WI38 (cell line): ENCODE data around the gene ATP13A2.

Experiments used
- H3K4me3 ChIP-seq: 2 replicates; pipeline ENCODE4 v1.5.1; 2011; ENCODE audit warnings: low read depth, mild to moderate bottlenecking, control low read depth, low read length
- TF ChIP-seq, protein P1 (sequence below): IDR thresholded peaks from 2 replicates; pipeline ENCODE4 v1.5.1; 2012; ENCODE audit warnings: low read depth, mild to moderate bottlenecking, control low read depth, low read length

The ATP13A2 gene

DNA sequence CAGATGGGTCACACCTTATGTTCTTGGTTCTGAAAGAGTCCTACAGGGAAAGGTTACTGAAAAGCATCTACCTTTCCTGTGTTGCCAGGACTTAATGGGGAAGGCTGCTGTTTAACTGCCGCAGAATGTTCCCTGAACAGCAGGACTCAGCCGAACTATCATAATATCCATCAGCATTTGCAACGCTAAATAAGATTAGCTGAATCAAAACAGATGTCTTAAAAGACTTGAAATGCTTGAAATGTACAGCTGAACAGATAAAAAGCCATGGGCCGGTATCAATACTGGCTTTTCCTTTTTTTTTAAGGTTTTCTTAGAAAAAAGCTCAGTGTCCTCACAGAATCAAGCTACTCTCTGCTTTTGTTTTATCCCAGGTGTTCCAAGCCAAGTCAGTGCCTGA is 19.7 kb upstream of the ATP13A2 start:
- H3K4me3 ChIP-seq: no peak overlapping the region
- TF ChIP-seq, protein P1, sequence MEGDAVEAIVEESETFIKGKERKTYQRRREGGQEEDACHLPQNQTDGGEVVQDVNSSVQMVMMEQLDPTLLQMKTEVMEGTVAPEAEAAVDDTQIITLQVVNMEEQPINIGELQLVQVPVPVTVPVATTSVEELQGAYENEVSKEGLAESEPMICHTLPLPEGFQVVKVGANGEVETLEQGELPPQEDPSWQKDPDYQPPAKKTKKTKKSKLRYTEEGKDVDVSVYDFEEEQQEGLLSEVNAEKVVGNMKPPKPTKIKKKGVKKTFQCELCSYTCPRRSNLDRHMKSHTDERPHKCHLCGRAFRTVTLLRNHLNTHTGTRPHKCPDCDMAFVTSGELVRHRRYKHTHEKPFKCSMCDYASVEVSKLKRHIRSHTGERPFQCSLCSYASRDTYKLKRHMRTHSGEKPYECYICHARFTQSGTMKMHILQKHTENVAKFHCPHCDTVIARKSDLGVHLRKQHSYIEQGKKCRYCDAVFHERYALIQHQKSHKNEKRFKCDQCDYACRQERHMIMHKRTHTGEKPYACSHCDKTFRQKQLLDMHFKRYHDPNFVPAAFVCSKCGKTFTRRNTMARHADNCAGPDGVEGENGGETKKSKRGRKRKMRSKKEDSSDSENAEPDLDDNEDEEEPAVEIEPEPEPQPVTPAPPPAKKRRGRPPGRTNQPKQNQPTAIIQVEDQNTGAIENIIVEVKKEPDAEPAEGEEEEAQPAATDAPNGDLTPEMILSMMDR: no peak

DNA sequence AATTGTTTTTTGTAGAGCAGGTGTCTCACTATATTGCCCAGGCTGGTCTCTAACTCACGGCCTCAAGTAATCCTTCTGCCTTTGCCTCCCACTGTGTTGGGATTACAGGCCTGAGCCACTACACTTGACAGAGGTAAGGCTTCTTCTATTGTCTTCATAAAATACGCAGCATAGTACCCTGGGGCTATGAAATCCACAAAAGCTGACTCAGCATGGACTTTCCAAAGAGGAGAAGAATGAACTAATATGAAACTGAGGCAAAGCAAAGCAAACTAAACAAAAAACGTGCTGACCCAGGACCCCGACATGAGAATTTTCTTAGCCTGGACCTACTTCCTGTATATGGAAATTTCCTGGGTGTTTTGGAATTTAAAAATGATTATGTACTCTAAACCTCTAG is 18.5 kb upstream of the ATP13A2 start:
- H3K4me3 ChIP-seq: no peak overlapping the region
- TF ChIP-seq, protein P1: no peak

- TF ChIP-seq, protein P1: no peak
- no peak overlapping the region for H3K4me3 ChIP-seq
Observed at GRCh38 chr1:17028662-17029188, 17.0 kb upstream of the ATP13A2 start.

- no peak overlapping the region for H3K4me3 ChIP-seq
- TF ChIP-seq, protein P1: no peak
Observed at GRCh38 chr1:17027900-17028299, 16.2 kb upstream of the ATP13A2 start.

DNA sequence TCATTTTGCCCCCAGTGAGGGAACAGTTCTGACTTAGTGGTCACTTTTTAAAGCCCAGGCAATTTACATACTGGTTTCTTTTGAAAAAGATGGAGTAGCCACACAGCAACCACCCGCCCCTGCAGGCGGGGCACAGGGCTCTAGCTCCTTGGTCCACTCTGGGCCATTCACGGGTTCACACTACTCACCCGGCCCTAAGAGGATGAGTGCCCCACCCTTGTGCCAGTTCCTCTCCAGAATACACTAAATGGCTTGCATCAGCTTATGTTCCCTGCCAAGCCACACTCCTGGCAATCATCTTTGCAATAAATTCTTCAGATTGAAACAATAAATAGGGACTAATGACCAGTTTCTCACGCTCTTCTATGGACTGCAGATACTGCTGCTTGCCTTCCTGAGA is 15.7 kb upstream of the ATP13A2 start:
- TF ChIP-seq, protein P1: no peak
- H3K4me3 ChIP-seq: no peak overlapping the region

DNA sequence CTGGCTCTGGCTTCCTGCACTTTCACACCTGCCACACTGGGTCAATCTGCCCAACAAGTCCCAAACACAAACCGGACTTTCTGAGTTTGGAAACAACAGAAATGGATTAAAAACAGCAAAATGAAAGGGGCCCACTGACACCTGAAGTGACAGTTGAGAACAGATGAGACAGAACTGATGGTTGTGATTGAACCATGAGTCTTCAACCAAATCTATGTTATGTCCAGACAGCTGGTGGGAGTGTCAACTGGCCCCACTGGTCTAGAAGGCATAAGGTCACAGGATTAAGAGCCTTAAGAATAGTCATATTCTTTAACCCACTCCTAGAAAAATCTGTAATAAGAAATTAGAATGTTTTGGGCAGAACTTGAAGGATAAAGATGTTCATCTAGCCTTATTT is 13.0 kb upstream of the ATP13A2 start:
- no peak overlapping the region for H3K4me3 ChIP-seq
- TF ChIP-seq, protein P1: no peak

- H3K4me3 ChIP-seq: no peak overlapping the region
- TF ChIP-seq, protein P1: no peak
Observed at GRCh38 chr1:17023573-17023972, 11.8 kb upstream of the ATP13A2 start.
